A549 (cell line): ENCODE measurements around the gene SH2B3.

Source experiments
- CHD2 ChIP-seq: fragments of 150-350 bp; IDR thresholded peaks from 2 replicates; pipeline ENCODE4 v1.6.1; 2014; ENCODE audit warnings: low read length; ENCODE audit not compliant: partially characterized antibody
- CTCF ChIP-seq: fragments of >200 bp; sonication (Bioruptor Twin); formaldehyde crosslinking; IDR thresholded peaks from 3 replicates; pipeline ENCODE4 v1.5.1; 2016
- MAZ ChIP-seq: fragments of 150-350 bp; IDR thresholded peaks from 2 replicates; pipeline ENCODE4 v1.6.1; 2014; ENCODE audit warnings: antibody characterized with exemption, low read depth, low read length, borderline replicate concordance
- MYC ChIP-seq: IDR thresholded peaks from 2 replicates; pipeline ENCODE4 v1.6.1; 2012; ENCODE audit warnings: mild to moderate bottlenecking, inconsistent platforms, low read length, improper control_type of control experiment, borderline replicate concordance
- POLR2A ChIP-seq: IDR thresholded peaks from 2 replicates; pipeline ENCODE4 v1.6.1; 2012; ENCODE audit warnings: mild to moderate bottlenecking, low read length
- RCOR1 ChIP-seq: fragments of 150-350 bp; IDR thresholded peaks from 2 replicates; pipeline ENCODE4 v1.6.1; 2014; ENCODE audit warnings: antibody characterized with exemption, low read length, low read depth
- TP53 ChIP-seq: fragments of 250-450 bp; sonication (Bioruptor Pico); IDR thresholded peaks from 2 replicates; pipeline ENCODE4 v1.5.0; 2021; ENCODE audit warnings: mild to moderate bottlenecking, moderate library complexity
- TF ChIP-seq, protein P1 (sequence below): IDR thresholded peaks from 2 replicates; pipeline ENCODE4 v1.6.1; 2012

DNA sequence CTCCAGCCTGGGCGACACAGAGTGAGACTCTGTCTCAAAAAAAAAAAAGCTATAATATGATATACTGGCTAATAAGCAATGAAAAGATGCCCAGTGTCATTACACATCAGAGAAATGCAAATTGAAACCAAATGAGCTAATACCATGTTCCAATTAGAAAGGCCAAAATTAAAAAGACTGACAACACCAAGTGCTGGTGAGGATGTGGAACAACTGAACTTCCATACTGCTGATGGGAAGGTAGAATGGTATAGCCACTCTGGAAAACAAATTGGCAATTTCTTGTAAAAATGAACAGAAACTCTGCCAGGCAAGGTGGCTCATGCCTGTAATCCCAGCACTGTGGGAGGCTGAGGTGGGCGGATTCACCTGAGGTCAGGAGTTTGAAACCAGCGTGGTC, 28.3 kb upstream of the SH2B3 start:
- no peak for TF ChIP-seq CTCF
- TF ChIP-seq CHD2 = no peak
- TF ChIP-seq POLR2A = no peak
- TF ChIP-seq, protein P1, sequence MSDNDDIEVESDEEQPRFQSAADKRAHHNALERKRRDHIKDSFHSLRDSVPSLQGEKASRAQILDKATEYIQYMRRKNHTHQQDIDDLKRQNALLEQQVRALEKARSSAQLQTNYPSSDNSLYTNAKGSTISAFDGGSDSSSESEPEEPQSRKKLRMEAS = no peak
- no peak for TF ChIP-seq MYC
- no peak for TF ChIP-seq TP53
- no peak for TF ChIP-seq RCOR1
- TF ChIP-seq MAZ = no peak
